GM12801 (cell line): ENCODE data around the gene PDE4B.

Source experiments
- TF ChIP-seq, protein P1 (sequence below): IDR thresholded peaks from one replicate; pipeline ENCODE4 v1.5.1; 2011; ENCODE audit warnings: control low read depth; ENCODE audit not compliant: insufficient read length; ENCODE audit errors: extremely low read depth

PDE4B gene

GRCh38 chr1:66044912-66045311 lies 252.2 kb downstream of the PDE4B start:
- TF ChIP-seq, protein P1, sequence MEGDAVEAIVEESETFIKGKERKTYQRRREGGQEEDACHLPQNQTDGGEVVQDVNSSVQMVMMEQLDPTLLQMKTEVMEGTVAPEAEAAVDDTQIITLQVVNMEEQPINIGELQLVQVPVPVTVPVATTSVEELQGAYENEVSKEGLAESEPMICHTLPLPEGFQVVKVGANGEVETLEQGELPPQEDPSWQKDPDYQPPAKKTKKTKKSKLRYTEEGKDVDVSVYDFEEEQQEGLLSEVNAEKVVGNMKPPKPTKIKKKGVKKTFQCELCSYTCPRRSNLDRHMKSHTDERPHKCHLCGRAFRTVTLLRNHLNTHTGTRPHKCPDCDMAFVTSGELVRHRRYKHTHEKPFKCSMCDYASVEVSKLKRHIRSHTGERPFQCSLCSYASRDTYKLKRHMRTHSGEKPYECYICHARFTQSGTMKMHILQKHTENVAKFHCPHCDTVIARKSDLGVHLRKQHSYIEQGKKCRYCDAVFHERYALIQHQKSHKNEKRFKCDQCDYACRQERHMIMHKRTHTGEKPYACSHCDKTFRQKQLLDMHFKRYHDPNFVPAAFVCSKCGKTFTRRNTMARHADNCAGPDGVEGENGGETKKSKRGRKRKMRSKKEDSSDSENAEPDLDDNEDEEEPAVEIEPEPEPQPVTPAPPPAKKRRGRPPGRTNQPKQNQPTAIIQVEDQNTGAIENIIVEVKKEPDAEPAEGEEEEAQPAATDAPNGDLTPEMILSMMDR: no peak

DNA sequence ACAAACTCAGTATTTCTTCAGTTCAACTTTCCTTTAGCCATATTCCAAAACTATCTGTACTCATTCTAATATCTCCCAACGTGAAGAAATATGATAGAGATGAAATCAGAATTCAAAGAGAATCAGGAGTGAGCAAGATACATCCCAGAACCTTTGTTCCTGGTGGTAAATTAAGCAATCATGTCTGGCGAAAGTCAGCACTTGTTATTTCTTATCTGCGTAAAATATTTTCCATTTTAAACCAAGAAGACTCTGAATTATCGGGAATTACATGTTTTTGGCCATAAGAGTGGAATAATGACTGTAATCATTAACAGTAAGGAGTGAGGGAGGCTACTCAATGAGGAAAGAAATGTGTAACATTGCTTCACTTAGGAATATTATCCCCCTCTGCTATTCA lies 253.7 kb downstream of the PDE4B start:
- TF ChIP-seq, protein P1: no peak

DNA sequence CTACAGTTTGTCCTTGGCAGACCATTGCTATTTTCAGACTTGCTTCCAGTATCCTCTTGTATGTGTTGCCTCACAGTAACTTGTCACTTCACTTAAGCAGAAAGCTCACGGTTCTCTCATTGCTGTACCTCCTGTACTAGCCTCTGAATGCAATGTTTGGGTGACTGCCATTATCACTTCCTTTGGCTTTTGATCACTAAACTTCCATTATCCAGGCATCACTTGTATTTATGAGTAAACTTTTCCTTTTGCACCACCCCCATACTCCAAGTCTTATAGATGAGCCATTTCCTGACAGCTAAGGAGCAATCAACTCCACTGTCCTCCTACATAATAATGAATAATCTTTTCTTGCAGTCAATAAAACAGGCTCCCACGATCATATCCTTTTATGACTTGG lies 255.3 kb downstream of the PDE4B start:
- TF ChIP-seq, protein P1: no peak

DNA sequence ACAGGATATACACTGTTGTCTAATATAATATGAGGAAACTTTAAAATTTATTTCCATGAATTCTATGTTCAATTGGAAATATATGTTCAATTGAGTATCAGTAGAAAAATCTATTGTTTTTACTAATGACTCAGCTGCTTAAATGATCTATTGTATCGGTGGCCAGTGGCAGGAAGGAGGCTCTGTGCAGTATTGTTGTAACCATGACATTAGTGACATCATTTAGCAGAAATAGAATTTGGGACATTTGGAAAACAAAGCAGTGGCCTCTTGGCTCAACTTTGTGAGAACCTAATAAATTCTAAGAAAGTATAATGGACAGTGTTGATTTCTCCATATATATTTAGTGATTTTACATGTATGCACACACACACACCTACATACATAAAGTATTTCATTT lies 257.4 kb downstream of the PDE4B start:
- TF ChIP-seq, protein P1: no peak

GRCh38 chr1:66050633-66051032 lies 257.9 kb downstream of the PDE4B start:
- TF ChIP-seq, protein P1: no peak

DNA sequence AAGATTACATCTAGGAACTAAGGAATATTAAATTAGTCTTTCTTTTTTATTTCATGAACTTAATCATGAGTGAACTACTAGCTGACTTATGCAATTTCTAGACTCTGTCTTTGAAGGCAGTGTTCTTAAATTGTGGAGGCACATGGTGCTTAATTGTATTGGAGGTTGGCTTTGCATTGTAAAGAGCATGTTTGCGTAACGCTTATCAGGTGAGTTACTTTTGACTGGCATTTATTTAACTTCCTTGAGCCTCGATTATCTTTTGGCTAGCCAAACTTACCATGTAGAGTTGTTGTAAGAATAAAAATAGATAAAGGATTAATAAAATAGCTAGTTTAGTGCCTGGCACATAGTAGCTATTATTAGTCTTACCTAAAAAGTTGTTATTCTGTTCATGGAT lies 262.4 kb downstream of the PDE4B start:
- TF ChIP-seq, protein P1: no peak

DNA sequence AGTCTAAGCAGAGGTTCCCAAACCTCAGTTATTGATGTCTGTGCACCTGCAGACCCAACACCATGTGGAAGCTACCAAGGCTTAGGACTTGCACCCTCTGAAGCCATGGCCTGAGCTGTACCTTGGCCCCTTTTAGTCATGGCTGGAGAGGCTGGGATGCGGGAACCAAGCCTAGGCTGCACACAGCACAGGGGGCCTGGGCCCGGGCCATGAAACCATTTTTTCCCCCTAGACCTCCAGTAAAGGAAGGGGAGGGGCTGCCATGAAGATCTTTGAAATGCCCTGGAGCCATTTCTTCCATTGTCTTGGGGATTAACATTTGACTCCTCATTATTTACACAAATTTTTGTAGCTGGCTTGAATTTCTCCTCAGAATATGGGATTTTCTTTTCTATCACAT lies 265.9 kb downstream of the PDE4B start:
- TF ChIP-seq, protein P1: no peak
